Activated T-helper 1 cell treated with anti-CD3 and anti-CD28 coated beads, Interleukin-12 subunit alpha, Interleukin-12 subunit beta, Interleukin-2, Interleukin-4 antibody, amounts not matched to agents 30 ng/mL and 10 ng/mL and 1 ng/mL, durations not matched to agents 14 hours and 24 hours and 36 hours (primary cell): ENCODE results near the gene STX18. TPM values are rescaled to one million over a fixed set of nuclear protein-coding genes. Genes with fewer than 3 reads are reported as not detected.

Source experiments
- DNase-seq: peaks from one replicate; pipeline ENCODE4 v3.0.0; 2021; ENCODE audit warnings: low spot score
- H3K27ac Mint-ChIP-seq: one replicate; pipeline ENCODE4 v1.8.0; 2021; ENCODE audit warnings: mild to moderate bottlenecking, mixed read lengths
- H3K27me3 Mint-ChIP-seq: one replicate; pipeline ENCODE4 v1.8.0; 2022; ENCODE audit warnings: mild to moderate bottlenecking, moderate library complexity, mixed read lengths; ENCODE audit not compliant: insufficient read depth
- H3K36me3 Mint-ChIP-seq: one replicate; pipeline ENCODE4 v1.8.0; 2021; ENCODE audit warnings: low read depth, mixed read lengths
- H3K4me1 Mint-ChIP-seq: one replicate; pipeline ENCODE4 v1.8.0; 2021; ENCODE audit warnings: low read depth, mixed read lengths
- H3K4me3 Mint-ChIP-seq: one replicate; pipeline ENCODE4 v1.8.0; 2021; ENCODE audit warnings: mild to moderate bottlenecking, moderate library complexity, mixed read lengths
- H3K9me3 Mint-ChIP-seq: one replicate; pipeline ENCODE4 v1.8.0; 2021; ENCODE audit warnings: mixed read lengths
- intact Hi-C: fragments of 100-400 bp; cut with micrococcal nuclease; formaldehyde crosslinking; loops from one replicate; pipeline ENCODE4 v1.15.1; 2024
- total RNA-seq: library from RNA; stranded (reverse); gene quantifications from 2 replicates; pipeline ENCODE4 v1.2.3, GENCODE V29; 2022

STX18 gene
- total RNA-seq, 1 donor from 2014 or later: 35.4 TPM

- DNase-seq: no peak
- Mint-ChIP-seq H3K4me3 (no peak overlapping the region), H3K27me3 (no peaks in the 10 kb centered on the region), H3K36me3 (no peaks in the 10 kb centered on the region), H3K27ac (no peak overlapping the region), H3K4me1 (peaks cover 10% of the 10 kb centered on the region), H3K9me3 (no peaks in the 10 kb centered on the region)
- intact Hi-C loops: no loop called here
Measured at GRCh38 chr4:4499438-4500123, 42.3 kb downstream of the STX18 start.

- H3K4me3 Mint-ChIP-seq: no peak overlapping the region
- no peaks in the 10 kb centered on the region for H3K36me3 Mint-ChIP-seq
- intact Hi-C loops: no loop called here
- peaks cover 8% of the 10 kb centered on the region for H3K4me1 Mint-ChIP-seq
- no peaks in the 10 kb centered on the region for H3K27me3 Mint-ChIP-seq
- no peak overlapping the region for H3K27ac Mint-ChIP-seq
- no peak for DNase-seq
- H3K9me3 Mint-ChIP-seq: no peaks in the 10 kb centered on the region
Measured at GRCh38 chr4:4496592-4497372, 45.1 kb downstream of the STX18 start.

GRCh38 chr4:4494882-4495281 is 47.0 kb downstream of the STX18 start:
- no peaks in the 10 kb centered on the region for H3K27me3 Mint-ChIP-seq
- intact Hi-C loops: loop anchor here (1.0 kb wide), 1 partner anchor 7 kb away; no protein-coding TSS in a partner anchor
- H3K9me3 Mint-ChIP-seq: no peaks in the 10 kb centered on the region
- H3K36me3 Mint-ChIP-seq: no peaks in the 10 kb centered on the region
- H3K4me3 Mint-ChIP-seq: no peak overlapping the region
- peaks cover 8% of the 10 kb centered on the region for H3K4me1 Mint-ChIP-seq
- H3K27ac Mint-ChIP-seq: no peak overlapping the region
- no peak for DNase-seq

- H3K4me1 Mint-ChIP-seq: peaks cover 8% of the 10 kb centered on the region
- intact Hi-C loops: loop anchor here (1.0 kb wide), 1 partner anchor 49 kb away; no protein-coding TSS in a partner anchor
- H3K27ac Mint-ChIP-seq: no peak overlapping the region
- H3K36me3 Mint-ChIP-seq: no peaks in the 10 kb centered on the region
- no peaks in the 10 kb centered on the region for H3K9me3 Mint-ChIP-seq
- H3K27me3 Mint-ChIP-seq: no peaks in the 10 kb centered on the region
- DNase-seq: no peak
- H3K4me3 Mint-ChIP-seq: no peak overlapping the region
Measured at GRCh38 chr4:4492161-4492847, 49.5 kb downstream of the STX18 start.

- peaks cover 8% of the 10 kb centered on the region for H3K4me1 Mint-ChIP-seq
- H3K4me3 Mint-ChIP-seq: no peak overlapping the region
Measured at GRCh38 chr4:4491396-4491893, 50.4 kb downstream of the STX18 start.

GRCh38 chr4:4490816-4491215 is 51.0 kb downstream of the STX18 start:
- H3K27me3 Mint-ChIP-seq: no peaks in the 10 kb centered on the region
- intact Hi-C loops: no loop called here
- H3K27ac Mint-ChIP-seq: no peak overlapping the region
- no peaks in the 10 kb centered on the region for H3K9me3 Mint-ChIP-seq
- peaks cover 8% of the 10 kb centered on the region for H3K4me1 Mint-ChIP-seq
- H3K4me3 Mint-ChIP-seq: no peak overlapping the region
- DNase-seq: no peak
- H3K36me3 Mint-ChIP-seq: no peaks in the 10 kb centered on the region

More at GRCh38 chr4:4491396-4491893, 50.4 kb downstream of the STX18 start:
- H3K36me3 Mint-ChIP-seq: no peaks in the 10 kb centered on the region
- H3K27ac Mint-ChIP-seq: no peak overlapping the region
- no peaks in the 10 kb centered on the region for H3K27me3 Mint-ChIP-seq
- intact Hi-C loops: no loop called here
- DNase-seq: no peak
- H3K9me3 Mint-ChIP-seq: no peaks in the 10 kb centered on the region

GRCh38 chr4:4490041-4490440 is 51.8 kb downstream of the STX18 start:
- peaks cover 8% of the 10 kb centered on the region for H3K4me1 Mint-ChIP-seq
- no peaks in the 10 kb centered on the region for H3K9me3 Mint-ChIP-seq
- no peaks in the 10 kb centered on the region for H3K27me3 Mint-ChIP-seq
- no peak for DNase-seq
- no peak overlapping the region for H3K4me3 Mint-ChIP-seq
- H3K27ac Mint-ChIP-seq: no peak overlapping the region
- H3K36me3 Mint-ChIP-seq: no peaks in the 10 kb centered on the region
- intact Hi-C loops: no loop called here

GRCh38 chr4:4488405-4489404 is 53.1 kb downstream of the STX18 start:
- no peaks in the 10 kb centered on the region for H3K27me3 Mint-ChIP-seq
- intact Hi-C loops: loop anchor here (1.0 to 5.0 kb wide), 4 partner anchors 86 to 507 kb away; no protein-coding TSS in a partner anchor

GRCh38 chr4:4486969-4487368 is 54.9 kb downstream of the STX18 start:
- Mint-ChIP-seq H3K27ac (no peak overlapping the region), H3K4me3 (no peak overlapping the region), H3K9me3 (no peaks in the 10 kb centered on the region), H3K36me3 (no peaks in the 10 kb centered on the region), H3K4me1 (no peaks in the 10 kb centered on the region), H3K27me3 (no peaks in the 10 kb centered on the region)
- intact Hi-C loops: loop anchor here (5.0 kb wide), 1 partner anchor 180 kb away; no protein-coding TSS in a partner anchor
- DNase-seq: no peak

More at GRCh38 chr4:4488405-4489404, 53.1 kb downstream of the STX18 start:
- Mint-ChIP-seq H3K36me3 (no peaks in the 10 kb centered on the region), H3K27ac (no peak overlapping the region), H3K4me1 (peaks cover 8% of the 10 kb centered on the region), H3K4me3 (no peak overlapping the region), H3K9me3 (no peaks in the 10 kb centered on the region)
- DNase-seq: peak; percentile 51

- Mint-ChIP-seq H3K4me3 (no peak overlapping the region), H3K9me3 (no peaks in the 10 kb centered on the region), H3K27me3 (no peaks in the 10 kb centered on the region), H3K36me3 (no peaks in the 10 kb centered on the region), H3K27ac (no peak overlapping the region), H3K4me1 (no peaks in the 10 kb centered on the region)
- no peak for DNase-seq
- intact Hi-C loops: loop anchor here (5.0 kb wide), 1 partner anchor 181 kb away; no protein-coding TSS in a partner anchor
Measured at GRCh38 chr4:4485806-4486205, 56.0 kb downstream of the STX18 start.

- H3K36me3 Mint-ChIP-seq: no peaks in the 10 kb centered on the region
- no peaks in the 10 kb centered on the region for H3K9me3 Mint-ChIP-seq
- no peaks in the 10 kb centered on the region for H3K27me3 Mint-ChIP-seq
- intact Hi-C loops: no loop called here
- H3K27ac Mint-ChIP-seq: no peak overlapping the region
- no peak overlapping the region for H3K4me3 Mint-ChIP-seq
- H3K4me1 Mint-ChIP-seq: no peaks in the 10 kb centered on the region
- DNase-seq: no peak
Measured at GRCh38 chr4:4481399-4481994, 60.4 kb downstream of the STX18 start.
